NCI-H524 treated with DMSO at 0.1 percent for 48 hours (cell line): ENCODE measurements around the gene VMAC.

Experiments
- DNase-seq: peaks from one replicate; lab custom pipeline; 2025; lab: John Stamatoyannopoulos, UW

The VMAC gene

DNA sequence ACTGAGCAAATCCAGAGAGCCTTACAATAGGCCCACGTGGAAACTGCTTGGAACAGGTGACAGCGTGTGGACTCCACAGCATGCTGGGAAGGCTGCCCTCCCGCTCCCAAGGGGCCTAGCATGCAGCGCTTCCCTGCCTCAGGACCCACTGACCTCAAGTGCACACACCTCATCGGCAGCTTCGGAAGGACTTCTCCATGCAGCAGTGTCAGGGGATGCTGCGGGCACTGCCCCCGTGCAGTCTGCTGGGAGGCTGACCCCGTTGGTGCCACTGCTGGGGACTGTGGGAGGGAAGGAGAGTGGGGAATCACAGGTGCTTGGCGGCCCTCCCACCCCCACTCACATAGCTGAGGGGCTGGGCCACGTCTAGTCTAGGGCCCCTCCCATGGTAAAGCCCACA lies 26.6 kb downstream of the VMAC start:
- DNase-seq: no peak

DNA sequence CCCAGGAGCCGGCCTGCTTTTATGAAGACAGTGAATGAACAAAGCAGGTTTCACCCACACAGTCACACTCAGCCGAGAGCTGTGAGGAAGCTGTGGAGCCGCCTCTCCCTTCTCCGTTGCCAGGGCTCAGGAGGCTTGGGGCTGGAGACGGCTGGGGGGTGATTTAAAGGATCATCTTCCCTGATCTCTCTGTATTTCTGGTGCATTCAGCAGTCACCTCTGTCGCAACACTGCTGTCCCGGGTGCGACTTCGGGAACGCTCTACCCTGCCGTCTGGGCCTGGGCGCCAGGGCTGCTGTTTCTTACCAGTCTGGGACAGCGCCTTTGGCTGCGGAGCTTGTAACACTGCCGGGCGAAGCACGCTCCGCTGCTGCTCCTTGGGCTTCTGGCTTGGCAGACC lies 27.5 kb downstream of the VMAC start:
- DNase-seq: no peak

DNA sequence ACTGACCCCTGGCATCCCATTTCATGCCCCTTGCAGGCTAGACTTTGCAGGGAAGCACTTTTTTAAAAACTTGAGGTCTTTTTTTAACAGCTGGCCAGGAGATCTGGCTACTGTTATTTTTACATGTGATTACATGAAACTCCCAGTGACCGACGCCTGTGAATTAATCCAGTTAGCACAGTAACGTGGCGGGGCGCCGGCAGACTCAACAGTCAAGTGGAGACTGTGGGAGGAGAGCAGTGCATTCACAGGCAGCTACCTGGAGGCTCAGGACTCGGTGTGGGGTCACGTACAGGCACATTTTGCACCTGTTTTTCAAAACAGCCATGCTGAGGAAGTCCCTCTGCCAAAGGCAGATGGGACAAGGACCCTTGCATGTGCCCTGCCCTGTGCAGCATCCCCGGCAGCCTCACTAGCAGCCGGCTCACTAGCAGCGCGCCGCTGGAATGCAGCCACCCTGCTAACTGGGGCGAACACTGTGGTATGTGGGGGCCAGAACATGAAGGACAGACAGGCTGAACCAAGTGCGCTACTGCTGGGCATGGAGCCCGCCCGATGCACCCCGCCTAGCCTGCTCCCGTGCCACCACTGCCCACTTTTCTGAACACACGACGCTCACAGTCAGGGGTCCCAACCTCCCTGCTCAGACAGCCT lies 28.1 kb downstream of the VMAC start:
- DNase-seq: no peak

DNA sequence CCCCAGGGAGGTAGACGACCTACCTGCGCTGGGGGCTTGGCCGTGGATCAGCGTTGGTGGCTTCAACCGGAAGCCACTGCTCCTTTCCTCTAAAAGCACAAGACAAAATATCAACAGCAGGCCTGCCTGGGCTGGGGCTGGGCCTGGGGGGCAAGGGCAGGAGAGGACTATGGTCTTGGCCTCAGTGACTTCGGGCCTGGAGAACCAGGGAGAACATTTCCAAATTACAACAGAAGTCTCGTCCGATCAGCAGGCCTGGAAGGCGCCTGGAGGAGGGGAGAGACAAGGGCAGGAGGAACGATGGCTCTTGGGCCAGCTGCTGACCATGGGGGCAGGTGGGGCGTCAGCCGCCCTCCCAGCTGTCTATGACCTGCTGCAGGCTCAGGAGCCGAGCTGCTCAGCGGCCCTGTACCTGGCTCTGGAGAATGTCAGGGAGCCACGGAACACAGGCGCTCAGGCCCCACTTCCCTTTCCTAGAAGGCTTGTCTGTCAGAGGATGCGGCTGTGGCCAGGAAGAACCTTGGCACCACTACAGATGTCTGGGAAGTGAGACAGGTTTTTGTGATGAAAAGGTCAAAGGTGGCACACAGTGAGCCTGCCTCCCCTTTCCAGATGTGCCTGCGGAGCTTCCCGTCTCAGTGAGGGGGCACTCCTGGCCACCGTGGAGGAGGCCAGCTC lies 28.9 kb downstream of the VMAC start:
- DNase-seq: no peak

DNA sequence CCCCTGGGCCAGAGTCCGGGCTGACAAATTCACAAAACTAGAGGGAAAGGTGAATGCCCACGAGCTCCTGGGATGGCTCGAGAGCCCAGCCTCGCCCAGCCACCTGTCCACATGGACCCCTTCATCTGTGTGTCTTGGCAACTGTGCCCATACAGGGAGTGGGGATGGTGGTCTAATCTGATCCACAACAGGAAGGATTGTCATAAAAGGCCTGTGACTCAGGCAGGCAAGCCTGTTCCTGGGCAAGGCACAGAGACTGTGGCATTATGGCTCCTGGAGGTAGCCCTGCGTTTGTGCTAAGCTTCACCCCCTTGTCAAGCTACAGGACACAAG lies 29.4 kb downstream of the VMAC start:
- DNase-seq: no peak

DNA sequence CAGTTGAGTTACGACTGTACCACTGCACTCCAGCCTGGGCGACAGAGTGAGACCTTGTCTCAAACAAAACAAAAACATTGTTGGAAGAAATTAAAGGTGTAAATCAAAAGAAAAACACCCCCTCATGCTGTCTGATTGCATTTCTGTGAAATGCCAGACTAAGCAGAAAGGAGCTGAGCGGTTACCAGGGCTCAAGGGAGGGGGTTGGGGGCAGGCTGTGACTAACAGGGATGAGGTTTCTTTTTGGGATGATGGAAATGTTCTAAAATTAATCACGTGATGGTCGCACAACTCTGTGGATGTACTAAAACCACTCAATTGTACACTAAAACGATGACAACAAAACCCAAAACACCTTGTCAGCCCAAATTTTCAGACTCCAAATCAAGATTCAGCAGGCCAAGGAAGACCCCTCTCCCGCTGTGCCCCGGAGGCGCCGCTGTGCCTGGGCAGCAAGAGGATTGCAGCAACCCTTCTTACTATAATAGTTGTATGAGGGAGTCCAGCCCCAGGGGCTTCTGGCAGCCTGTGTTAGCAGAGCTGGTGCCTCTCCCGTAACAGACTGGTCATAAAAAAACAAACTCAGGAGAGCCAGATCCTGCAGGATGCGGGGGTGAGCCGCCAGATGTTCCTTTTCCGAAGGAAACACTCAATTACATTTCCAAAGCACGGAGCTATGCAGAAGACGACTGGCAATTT lies 30.3 kb downstream of the VMAC start:
- DNase-seq: no peak

DNA sequence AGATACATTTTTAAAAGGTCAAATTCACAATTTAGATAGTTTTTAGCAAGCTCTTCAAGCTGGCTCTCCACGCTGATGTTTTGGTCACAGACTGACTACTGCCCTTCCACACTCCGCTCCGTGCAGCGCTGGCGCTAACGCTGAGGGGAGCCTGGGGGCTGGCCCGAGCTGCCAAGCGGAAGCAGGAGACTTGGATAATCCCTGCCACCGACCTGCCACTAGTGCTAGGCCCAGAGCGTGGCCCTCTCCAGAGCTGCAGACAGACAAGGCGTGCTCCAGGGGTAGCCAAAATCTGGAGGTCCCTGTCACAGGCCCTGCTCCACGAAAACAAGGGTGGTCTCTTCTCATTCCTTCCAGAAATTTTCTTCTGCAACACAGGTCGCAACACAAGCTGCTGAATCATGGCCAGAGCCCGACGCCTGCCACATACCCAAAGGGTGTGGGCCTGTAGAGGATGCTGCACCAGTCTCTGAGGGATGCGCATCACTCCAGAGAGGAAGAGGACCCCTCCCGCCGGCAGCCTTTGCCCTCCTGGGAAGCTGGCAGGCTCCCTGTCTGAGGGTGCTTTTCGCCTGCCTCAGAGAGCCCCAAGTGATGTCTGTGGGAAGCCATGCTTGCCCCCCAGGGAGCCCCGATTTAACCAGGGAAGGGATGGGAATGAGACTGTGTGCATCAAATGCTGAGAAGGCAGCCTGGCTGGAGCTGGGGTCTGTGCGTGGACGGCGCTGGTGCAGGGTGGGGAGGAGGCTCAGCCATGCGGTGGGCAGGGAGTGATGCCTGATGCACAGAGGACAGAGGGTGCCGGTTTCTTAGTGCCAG lies 31.0 kb downstream of the VMAC start:
- DNase-seq: no peak

DNA sequence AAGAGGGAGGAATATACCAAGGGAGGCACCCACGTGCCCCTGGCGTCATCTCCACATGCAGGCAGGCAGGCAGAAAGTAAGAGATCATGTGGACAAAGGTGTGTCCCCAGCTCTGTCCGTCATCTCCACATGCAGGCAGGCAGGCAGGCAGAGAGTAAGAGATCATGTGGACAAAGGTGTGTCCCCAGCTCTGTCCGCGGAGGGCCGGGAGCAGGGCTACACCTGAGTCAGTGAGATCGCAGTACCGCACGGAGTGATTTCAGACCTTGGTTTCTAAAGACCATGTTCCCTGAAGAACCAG lies 31.6 kb downstream of the VMAC start:
- DNase-seq: no peak

DNA sequence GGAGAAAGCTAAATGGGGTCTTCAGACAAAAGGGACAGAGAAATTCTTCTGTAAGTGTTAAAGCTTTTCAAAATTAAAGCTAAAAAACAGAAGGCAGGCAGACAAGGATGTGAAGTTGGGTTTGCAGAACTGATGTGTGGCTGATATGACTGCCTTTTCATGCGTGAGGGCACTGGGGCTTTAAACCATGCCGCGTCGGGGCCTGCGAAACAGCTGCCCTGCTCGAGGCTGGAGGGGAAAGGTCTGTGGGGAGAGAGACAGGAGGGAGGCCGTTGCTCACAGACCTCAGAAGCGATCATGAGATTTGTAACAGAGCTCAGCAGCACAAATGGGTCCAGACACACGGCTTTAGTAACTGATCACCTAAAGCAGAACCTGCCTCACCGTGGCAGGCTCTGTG lies 32.9 kb downstream of the VMAC start:
- DNase-seq: no peak

DNA sequence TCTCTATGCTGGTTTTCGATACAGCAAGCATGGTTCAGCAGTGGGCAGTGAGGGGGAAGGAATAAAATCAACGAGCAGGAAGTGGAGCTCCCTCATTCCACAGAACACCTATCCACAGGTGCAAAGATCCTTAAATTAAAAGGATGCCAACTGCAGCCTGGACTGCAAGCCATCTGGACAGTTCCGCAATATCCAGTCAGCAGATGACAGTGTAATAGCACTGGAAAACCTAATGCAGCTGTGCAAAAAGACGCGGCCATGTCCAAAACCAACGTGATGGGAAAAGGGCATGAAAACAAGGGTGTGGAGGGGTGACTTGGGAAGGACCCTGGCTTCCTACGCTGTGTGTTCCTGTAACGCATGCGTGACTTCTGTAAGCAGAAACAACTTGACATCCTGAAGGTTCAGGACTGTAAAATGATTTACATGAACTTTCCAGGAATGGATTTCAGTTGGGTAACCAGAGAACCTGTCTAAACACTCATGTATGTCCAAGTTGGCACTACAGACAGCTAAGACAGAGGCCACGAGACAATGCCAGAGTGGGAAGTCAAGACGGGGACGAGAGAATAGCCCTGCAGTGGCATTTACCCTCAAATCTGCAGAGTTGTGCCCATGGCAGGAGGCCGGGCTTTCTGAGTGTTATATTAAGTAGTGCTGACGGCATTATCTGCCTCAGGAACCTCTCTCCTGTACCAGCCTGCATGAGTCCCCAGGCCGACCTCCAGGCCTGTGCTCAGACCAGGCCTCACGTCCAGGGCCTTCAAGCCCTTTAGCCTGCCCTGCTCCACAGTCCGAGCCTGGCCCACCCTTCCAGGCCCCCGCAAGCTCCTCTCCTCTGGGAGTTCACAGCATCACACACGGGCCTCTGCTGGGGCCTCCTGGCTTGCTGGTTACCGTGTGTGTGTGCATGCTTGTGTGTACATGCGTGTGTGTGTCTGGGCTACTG lies 35.9 kb downstream of the VMAC start:
- no peak for DNase-seq

DNA sequence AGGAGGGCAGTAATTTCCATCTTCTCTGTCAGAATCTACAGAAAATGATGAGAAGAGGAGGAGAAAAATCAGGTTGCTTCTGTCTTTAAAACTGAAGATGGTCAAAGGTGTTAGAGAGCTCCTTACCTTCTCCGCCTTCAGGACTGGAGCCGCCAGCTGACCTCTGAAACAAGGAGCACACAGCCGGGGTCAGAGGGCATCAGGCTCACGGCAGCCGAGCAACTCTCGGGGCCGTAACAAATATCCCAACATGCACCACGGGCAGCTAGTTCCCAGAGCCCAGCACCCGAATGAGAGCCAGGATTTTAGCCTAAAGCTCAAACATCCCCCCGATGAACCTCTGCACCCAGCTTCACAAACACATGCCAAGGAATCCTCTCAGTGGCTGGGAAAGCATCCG lies 37.0 kb downstream of the VMAC start:
- no peak for DNase-seq

DNA sequence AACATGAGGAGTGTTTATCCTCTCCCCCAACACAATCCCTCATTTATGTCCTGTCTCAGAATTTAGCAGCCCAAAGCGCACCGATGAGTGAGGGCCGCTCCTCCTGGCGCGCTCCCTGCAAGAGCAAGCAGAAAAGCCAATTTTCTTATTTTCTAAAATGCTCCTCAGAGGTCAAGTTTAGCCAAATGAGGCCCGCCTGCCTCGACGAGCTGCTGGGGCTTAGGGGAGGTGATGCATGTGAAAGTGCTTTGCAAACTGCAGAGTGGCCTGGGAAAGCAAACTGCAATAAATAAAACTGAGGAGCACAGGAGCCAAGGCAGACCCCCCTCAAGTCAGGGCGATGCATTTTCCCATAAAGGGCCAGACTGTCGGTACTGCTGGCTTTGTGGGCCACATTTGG lies 38.4 kb downstream of the VMAC start:
- DNase-seq: no peak

DNA sequence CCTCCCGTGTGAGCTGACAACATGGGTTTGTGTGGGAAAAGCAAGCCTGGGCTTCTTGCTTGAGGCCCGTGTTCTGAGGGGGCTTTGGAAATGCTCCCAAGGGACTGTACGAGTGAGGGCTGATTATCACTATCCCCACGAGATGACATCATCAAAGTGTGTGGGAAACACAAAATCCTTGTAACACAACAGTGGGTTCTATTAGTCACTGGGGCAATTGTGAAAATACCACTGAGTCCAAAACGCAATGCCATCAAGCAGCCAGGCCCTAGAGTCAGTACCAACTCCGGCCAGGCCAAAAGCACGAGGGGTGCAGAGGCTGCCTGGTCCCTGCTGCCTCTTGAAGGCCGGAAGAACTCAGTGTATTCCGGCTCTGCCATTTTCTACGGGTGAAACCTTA lies 39.0 kb downstream of the VMAC start:
- DNase-seq: no peak

DNA sequence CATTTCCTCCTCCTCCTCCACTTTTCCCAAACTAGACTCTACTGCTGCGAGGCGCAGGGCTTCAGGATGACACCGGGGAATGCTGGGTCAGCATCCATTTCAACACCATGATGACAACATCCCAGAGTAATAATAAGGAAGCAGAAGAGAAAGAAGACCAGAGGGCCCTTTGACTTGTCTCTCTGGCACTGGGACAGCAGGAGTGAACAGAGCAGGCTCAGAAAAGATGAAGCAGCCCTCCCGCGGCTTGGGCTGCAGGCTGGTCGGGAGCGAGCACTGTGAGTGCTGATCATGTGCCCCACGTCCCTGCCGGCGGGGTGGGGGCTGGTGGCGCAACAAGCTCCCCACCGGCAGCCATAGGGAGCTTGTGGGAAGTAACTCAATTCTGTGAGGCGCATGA lies 42.8 kb downstream of the VMAC start:
- no peak for DNase-seq

DNA sequence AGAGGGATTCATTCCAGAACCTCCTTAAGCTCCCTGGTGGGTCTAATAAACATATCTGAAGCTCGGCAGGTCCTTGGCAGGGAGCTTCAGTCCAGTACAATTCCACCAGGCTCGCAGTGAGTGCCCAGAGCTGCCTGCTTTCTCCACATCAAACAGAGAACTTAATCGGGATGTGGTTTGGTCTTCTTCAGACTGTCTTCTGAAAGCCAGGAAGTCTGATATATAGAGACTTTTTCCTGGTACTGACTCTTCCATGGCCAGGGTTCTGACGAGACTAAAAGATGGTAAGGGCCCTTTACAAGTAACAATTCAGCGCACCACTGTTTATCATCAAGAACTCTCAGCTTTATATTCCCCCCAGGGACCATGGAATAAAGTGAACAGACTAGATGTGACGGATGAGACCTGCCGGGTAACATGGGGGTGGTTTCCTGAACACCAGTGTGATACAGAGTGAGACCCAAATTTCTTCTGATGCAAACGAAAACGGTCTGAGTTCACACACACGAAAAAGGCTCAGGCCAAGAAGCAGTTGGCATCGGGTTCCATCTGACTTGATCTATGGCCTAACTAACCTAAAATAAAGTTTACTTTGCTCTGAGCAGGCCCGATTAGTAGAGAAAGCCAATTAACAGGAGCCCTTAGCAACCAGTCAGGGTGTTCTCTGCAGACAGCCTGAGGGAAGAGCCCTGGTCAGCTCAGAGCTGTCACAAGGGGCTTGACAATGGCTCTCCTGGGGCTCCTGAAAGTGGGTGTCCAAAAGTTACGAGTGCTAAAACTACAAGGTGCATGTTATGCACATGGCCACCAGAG lies 44.3 kb downstream of the VMAC start:
- no peak for DNase-seq

DNA sequence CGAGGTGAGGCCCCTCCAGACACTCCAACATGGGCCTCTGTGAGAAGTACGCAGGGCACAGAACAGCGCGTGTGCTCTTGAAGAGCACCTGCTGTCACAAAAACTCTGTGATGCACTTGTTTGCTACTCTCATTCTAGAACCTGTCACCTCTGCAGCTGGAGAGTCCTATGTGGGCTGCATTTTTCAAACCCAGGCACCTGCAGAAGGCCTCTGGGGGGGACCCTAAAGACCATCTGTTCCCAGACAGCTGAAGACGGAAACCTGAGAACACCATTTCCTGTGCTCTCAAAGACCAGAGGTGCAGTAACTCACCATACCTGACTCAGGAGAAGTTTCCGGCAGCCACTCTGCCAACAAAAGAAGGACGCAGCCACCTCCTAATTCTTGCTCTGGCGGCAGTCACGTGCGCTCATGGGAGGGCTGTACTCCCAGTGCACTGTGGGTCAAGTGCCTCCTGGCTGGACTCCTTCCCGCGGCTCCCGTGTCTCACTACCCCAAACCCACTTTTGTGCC lies 45.2 kb downstream of the VMAC start:
- peak; percentile 51 for DNase-seq

DNA sequence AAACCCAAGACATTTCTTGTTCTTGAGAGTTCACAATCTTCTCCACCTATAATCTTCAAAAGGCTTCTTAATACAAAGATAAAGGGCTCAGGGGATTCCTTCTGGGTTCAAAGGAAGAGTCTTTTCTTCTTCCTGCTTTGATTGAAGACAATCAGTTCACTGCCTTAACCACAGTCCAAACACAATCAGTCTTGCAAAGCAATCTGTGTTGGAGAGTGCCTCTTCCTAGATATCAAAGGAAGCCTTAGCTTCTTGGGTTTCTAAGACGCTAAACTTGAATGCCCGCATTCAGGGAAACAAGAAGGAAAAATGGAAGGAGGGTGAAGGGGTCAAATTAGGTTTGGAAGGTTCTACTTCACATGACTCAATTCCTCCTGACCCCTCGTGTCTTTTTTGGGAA lies 46.1 kb downstream of the VMAC start:
- DNase-seq: no peak

DNA sequence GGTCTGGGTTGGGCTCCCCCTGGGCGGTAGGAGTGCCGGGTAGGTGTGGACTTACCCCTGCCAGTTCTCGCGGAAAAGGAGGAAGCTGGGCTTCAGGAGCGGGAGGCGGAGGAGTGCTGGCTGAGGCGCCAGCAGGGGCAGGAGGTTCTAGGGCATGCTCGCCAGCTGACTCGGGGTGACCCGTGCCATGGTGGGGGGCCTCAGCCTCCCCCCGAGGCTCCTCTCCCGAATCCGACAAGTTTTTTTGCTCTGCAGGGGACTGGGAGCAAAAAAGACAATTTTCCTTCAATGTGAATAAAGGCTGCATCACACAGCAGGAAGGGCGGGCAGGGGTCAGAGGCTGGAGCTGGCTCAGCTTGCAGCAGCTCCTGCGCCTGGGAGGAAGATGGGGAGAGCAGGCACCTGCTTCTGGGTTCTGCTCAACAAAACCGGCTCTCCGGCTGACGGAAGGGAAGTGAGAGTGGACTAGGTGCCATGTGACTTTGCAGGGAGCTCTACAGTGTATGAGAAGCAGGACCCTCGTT lies 46.7 kb downstream of the VMAC start:
- no peak for DNase-seq

DNA sequence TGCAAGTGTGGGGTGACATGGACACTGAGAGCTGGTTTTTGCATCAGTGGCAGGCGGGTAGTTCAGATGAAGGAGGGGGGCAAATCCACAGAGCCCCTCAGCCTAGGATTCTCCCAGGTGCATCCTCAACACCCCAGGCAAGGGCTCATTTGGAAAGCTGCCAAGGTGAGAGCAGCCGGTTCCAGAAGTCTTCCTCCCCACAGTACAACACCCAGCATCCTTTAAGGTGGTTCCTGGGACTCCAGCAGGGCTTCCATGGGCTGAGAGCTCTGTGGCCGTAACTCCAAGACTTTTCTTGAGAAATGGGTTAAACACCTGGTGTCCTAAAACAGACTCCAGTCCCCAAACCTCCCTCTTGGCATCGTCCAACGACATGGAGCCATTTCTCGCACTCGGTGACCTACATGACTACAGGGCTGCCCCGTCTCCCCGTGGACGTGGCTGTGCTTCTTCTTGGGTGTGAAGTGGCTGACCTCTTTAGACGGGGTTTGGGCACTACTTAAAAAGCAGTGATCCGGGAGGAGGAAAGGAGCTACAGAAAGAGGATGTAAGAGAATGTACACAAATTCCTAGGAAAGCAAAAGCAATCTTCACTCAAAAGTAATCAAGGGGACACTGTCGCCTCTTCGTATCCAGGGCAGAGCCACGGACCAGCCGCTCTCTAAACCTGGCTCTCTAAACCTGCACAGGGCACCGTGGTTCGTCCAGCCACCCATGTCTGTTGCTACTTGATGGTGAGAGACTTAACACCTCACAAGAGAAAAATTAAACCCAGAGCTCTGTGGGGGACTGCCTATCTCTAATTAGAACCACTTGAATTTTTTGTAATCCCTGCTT lies 47.7 kb downstream of the VMAC start:
- DNase-seq: no peak
